KMS-11 (cell line): Measurements from ENCODE around the gene MEX3B.
A peak's percentile ranks its signal among the peaks of the same experiment; 100 is the strongest.

Experiments
- H2AFZ ChIP-seq: fragments of 200-600 bp; sonication (generic); 2 replicates; pipeline ENCODE4 v1.6.1; 2016; ENCODE audit warnings: antibody characterized with exemption, mixed run types, low read depth
- H3K27ac ChIP-seq: fragments of 200-600 bp; sonication (generic); 2 replicates; pipeline ENCODE4 v1.6.1; 2016; ENCODE audit warnings: mild to moderate bottlenecking, mixed run types
- H3K27me3 ChIP-seq: fragments of 200-600 bp; sonication (generic); 2 replicates; pipeline ENCODE4 v1.6.1; 2017; ENCODE audit warnings: mild to moderate bottlenecking, low read depth, mixed run types, moderate library complexity; ENCODE audit not compliant: insufficient read depth
- H3K36me3 ChIP-seq: fragments of 200-600 bp; sonication (generic); 2 replicates; pipeline ENCODE4 v1.6.1; 2017; ENCODE audit warnings: mild to moderate bottlenecking, mixed run types; ENCODE audit not compliant: insufficient read depth
- H3K4me1 ChIP-seq: fragments of 200-600 bp; sonication (generic); 2 replicates; pipeline ENCODE4 v1.6.1; 2016; ENCODE audit warnings: mild to moderate bottlenecking, low read depth, mixed run types; ENCODE audit not compliant: poor library complexity, severe bottlenecking
- H3K4me2 ChIP-seq: fragments of 200-600 bp; sonication (generic); 2 replicates; pipeline ENCODE4 v1.7.0; 2016; ENCODE audit warnings: mild to moderate bottlenecking, mixed run types
- H3K4me3 ChIP-seq: fragments of 200-600 bp; sonication (generic); IDR thresholded peaks from 2 replicates; pipeline ENCODE4 v1.6.1; 2017; ENCODE audit warnings: low read depth, low read length, mixed read lengths; ENCODE audit not compliant: insufficient read depth
- H3K79me2 ChIP-seq: fragments of 200-600 bp; sonication (generic); 2 replicates; pipeline ENCODE4 v1.6.1; 2016; ENCODE audit warnings: low read depth, mixed run types; ENCODE audit not compliant: insufficient read depth
- H3K9ac ChIP-seq: fragments of 200-600 bp; sonication (generic); 2 replicates; pipeline ENCODE4 v1.6.1; 2016; ENCODE audit warnings: mild to moderate bottlenecking, mixed run types
- H4K20me1 ChIP-seq: fragments of 200-600 bp; sonication (generic); 2 replicates; pipeline ENCODE4 v1.6.1; 2016; ENCODE audit warnings: mild to moderate bottlenecking, mixed run types; ENCODE audit not compliant: insufficient read depth
- TF ChIP-seq, protein P1 (sequence below): fragments of 200-600 bp; sonication (generic); conservative IDR thresholded peaks from 2 replicates; pipeline ENCODE4 v1.6.1; 2017; ENCODE audit warnings: low read depth, mild to moderate bottlenecking, antibody characterized with exemption, low read length, moderate library complexity, mixed read lengths

Gene MEX3B

DNA sequence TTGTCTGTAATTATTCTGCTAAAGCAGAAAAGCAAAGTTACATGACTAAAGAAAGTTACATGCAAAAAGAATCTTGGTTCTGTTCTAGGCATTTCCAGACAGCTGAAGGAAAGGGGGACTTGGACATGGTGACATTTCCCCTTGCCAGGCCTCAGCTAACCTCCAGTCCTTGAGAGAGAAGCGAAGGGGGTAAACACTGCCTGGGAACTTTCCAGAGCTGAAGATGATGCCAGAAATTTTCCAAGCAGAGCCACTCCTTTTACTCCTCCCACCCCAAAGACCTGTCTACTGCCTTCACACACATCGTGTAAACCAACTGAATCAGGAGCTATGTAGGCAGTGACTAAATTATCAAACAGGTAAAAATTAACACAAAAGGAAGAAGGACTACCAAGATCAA lies 5.4 kb downstream of the MEX3B start:
- Histone ChIP-seq H3K4me1 (no peaks in the 10 kb centered on the region), H3K79me2 (no peaks in the 10 kb centered on the region), H3K9ac (no peak overlapping the region), H3K27me3 (no peaks in the 10 kb centered on the region), H2AFZ (no peak overlapping the region), H3K4me2 (no peak overlapping the region), H3K36me3 (no peaks in the 10 kb centered on the region), H3K27ac (no peak overlapping the region), H3K4me3 (no peak overlapping the region), H4K20me1 (no peaks in the 10 kb centered on the region)
- TF ChIP-seq, protein P1, sequence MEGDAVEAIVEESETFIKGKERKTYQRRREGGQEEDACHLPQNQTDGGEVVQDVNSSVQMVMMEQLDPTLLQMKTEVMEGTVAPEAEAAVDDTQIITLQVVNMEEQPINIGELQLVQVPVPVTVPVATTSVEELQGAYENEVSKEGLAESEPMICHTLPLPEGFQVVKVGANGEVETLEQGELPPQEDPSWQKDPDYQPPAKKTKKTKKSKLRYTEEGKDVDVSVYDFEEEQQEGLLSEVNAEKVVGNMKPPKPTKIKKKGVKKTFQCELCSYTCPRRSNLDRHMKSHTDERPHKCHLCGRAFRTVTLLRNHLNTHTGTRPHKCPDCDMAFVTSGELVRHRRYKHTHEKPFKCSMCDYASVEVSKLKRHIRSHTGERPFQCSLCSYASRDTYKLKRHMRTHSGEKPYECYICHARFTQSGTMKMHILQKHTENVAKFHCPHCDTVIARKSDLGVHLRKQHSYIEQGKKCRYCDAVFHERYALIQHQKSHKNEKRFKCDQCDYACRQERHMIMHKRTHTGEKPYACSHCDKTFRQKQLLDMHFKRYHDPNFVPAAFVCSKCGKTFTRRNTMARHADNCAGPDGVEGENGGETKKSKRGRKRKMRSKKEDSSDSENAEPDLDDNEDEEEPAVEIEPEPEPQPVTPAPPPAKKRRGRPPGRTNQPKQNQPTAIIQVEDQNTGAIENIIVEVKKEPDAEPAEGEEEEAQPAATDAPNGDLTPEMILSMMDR: no peak

DNA sequence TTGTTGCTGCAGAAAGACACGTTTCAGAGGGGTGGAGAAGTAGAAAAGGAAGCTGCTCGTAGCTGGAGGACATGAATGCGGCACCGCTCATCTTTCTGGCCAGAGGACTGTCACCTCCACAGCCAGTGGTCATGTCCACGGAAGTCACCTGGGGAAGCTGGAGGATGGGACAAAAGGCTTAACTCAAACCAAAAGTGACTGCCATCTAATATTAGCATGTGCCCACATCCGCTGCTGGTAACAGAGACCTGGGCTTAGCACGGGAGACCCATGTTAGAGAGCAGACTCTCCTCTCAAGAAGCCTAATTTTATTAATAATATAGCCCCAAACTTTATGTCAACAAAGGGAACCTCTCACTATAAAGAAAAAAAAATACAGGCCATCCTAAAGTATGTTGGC lies 5.9 kb downstream of the MEX3B start:
- Histone ChIP-seq H3K36me3 (no peaks in the 10 kb centered on the region), H3K79me2 (no peaks in the 10 kb centered on the region), H4K20me1 (no peaks in the 10 kb centered on the region), H3K27ac (no peak overlapping the region), H3K4me2 (no peak overlapping the region), H3K9ac (no peak overlapping the region), H3K27me3 (no peaks in the 10 kb centered on the region), H3K4me3 (no peak overlapping the region), H2AFZ (no peak overlapping the region), H3K4me1 (no peaks in the 10 kb centered on the region)
- TF ChIP-seq, protein P1: no peak

DNA sequence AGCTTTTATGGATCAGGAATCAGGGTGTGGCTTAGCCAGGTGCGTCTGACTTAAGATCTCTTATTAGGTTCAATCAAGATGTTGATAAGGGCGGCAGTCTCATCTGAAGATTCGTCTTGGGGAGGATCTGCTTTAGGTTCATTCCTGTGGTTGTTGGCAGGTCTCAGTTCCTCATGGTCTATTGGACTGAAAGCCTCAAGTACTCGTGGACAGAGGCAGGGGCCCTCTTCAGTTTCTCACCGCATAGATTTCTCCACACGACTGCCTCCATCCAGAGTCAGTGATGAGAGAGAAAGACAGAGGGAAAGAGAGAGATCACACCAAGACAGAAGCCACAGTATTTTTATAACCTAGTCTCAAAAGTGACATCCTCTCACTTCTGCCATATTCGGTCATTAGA lies 9.4 kb downstream of the MEX3B start:
- H3K4me1 ChIP-seq: peaks cover 17% of the 10 kb centered on the region
- H3K36me3 ChIP-seq: no peaks in the 10 kb centered on the region
- H3K79me2 ChIP-seq: no peaks in the 10 kb centered on the region
- H3K4me2 ChIP-seq: no peak overlapping the region
- TF ChIP-seq, protein P1: no peak
- H2AFZ ChIP-seq: no peak overlapping the region
- H3K27me3 ChIP-seq: no peaks in the 10 kb centered on the region
- H3K9ac ChIP-seq: no peak overlapping the region
- H3K27ac ChIP-seq: no peak overlapping the region
- no peak overlapping the region for H3K4me3 ChIP-seq
- no peaks in the 10 kb centered on the region for H4K20me1 ChIP-seq

DNA sequence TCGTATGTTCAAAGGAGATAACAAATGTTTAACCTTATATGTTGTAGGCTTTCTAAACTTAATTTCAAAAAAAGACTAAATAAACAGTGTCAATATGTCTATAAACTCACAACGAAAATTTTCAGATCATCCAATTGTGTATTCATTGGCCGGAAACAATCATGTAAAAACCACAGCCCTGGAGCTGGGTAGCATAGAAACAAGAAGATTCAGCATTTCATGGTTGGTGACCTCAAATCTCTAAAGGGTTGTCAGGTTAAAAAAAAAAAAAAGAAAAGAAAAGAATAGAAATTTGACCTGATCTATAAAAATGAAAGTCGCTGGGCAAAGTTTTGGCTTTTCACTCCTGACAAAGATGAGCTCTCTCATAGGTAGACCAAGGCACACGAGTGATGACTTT lies 13.9 kb downstream of the MEX3B start:
- H4K20me1 ChIP-seq: no peaks in the 10 kb centered on the region
- TF ChIP-seq, protein P1: no peak
- H3K36me3 ChIP-seq: no peaks in the 10 kb centered on the region
- H3K27ac ChIP-seq: no peak overlapping the region
- no peak overlapping the region for H2AFZ ChIP-seq
- peaks cover 20% of the 10 kb centered on the region for H3K4me1 ChIP-seq
- no peak overlapping the region for H3K9ac ChIP-seq
- no peaks in the 10 kb centered on the region for H3K27me3 ChIP-seq
- H3K79me2 ChIP-seq: no peaks in the 10 kb centered on the region
- peak overlapping the region; percentile 12 for H3K4me2 ChIP-seq
- no peak overlapping the region for H3K4me3 ChIP-seq
